ENCODE results near the gene CYB5R2.

The CYB5R2 gene

GRCh38 chr11:7628660-7629059, 44.6 kb downstream of the CYB5R2 start:
- no peak overlapping the region for H3K4me3 ChIP-seq (ENCODE audit: low read depth, low read length)
- DNase-seq (ENCODE audit: low read depth, low spot score) = no peak
- TF ChIP-seq, protein P1, sequence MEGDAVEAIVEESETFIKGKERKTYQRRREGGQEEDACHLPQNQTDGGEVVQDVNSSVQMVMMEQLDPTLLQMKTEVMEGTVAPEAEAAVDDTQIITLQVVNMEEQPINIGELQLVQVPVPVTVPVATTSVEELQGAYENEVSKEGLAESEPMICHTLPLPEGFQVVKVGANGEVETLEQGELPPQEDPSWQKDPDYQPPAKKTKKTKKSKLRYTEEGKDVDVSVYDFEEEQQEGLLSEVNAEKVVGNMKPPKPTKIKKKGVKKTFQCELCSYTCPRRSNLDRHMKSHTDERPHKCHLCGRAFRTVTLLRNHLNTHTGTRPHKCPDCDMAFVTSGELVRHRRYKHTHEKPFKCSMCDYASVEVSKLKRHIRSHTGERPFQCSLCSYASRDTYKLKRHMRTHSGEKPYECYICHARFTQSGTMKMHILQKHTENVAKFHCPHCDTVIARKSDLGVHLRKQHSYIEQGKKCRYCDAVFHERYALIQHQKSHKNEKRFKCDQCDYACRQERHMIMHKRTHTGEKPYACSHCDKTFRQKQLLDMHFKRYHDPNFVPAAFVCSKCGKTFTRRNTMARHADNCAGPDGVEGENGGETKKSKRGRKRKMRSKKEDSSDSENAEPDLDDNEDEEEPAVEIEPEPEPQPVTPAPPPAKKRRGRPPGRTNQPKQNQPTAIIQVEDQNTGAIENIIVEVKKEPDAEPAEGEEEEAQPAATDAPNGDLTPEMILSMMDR (IDR thresholded peaks at IDR 0.05; ENCODE audit: low read depth, low read length) = no peak
- in situ Hi-C loops (cut with HindIII; ENCODE audit: low sequenced_read_pairs) = no loop called here

- TF ChIP-seq, protein P1 (IDR thresholded peaks at IDR 0.05; ENCODE audit: low read depth, low read length) = no peak
- DNase-seq (ENCODE audit: low read depth, low spot score) = no peak
- H3K4me3 ChIP-seq (ENCODE audit: low read depth, low read length) = no peak overlapping the region
- in situ Hi-C loops (cut with HindIII; ENCODE audit: low sequenced_read_pairs) = no loop called here
Observed at GRCh38 chr11:7622721-7623120, 50.6 kb downstream of the CYB5R2 start.

DNA sequence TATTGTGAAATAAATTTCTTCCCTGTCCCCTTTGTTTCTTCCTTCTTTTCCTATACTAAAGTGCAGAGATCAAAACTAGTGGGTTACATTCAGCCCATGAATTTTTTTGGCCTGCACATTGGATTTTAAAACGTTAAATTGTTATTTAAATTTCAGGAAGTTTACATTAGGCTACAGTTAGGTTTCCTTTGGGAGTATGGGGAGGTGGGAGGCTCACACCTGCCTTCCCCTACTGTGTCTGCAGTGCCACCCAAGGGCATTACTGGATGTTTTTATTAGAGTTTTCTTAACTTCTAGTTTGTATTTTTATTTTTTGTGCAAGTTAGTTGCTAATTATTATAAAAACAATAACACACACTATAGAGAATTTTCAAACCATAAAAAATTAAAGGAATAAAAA, 51.7 kb downstream of the CYB5R2 start:
- no peak overlapping the region for H3K4me3 ChIP-seq (ENCODE audit: low read depth, low read length)
- no peak for DNase-seq (ENCODE audit: low read depth, low spot score)
- in situ Hi-C loops (cut with HindIII; ENCODE audit: low sequenced_read_pairs) = no loop called here
- TF ChIP-seq, protein P1 (IDR thresholded peaks at IDR 0.05; ENCODE audit: low read depth, low read length) = no peak

DNA sequence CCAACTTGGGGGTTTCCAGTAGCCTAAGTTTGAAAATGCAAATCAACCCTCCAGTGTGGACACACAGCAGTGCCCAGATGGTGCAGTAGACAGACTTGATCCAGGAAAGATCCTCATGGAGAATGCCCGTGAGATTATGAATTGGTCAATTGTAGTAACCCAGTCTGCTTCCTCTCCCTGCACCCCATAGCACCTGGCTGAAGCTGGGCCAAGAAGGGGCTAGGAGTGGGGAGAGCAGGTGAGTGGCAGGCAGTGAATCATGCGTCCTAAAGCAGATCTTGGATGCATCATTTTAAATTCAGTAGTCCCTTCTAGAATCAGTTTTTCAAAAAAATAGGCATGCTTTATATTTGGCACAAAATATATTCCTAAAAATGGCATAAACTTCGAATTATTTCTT, 52.2 kb downstream of the CYB5R2 start:
- in situ Hi-C loops (cut with HindIII; ENCODE audit: low sequenced_read_pairs) = no loop called here
- DNase-seq (ENCODE audit: low read depth, low spot score) = no peak
- TF ChIP-seq, protein P1 (IDR thresholded peaks at IDR 0.05; ENCODE audit: low read depth, low read length) = no peak
- no peak overlapping the region for H3K4me3 ChIP-seq (ENCODE audit: low read depth, low read length)

DNA sequence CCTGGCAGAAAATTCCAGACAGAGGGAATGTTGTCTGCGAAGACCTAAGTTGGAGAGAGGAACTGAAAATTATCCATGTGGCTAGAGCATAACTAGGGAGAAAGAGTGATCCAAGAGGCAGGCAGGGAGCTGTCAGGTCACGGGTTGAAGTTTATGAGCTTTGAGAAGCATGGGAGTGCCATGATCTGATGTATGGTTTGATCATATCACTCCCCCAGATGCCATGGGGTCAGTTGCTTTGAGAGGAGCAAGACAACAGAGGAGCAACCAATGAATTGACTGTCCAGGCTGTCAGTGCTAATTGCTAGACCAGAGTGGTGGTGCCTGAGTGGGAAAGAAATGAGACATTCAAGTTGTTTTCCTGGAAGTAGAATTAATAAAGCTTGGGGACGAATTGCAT, 54.0 kb downstream of the CYB5R2 start:
- in situ Hi-C loops (cut with HindIII; ENCODE audit: low sequenced_read_pairs) = no loop called here
- no peak overlapping the region for H3K4me3 ChIP-seq (ENCODE audit: low read depth, low read length)
- DNase-seq (ENCODE audit: low read depth, low spot score) = no peak
- TF ChIP-seq, protein P1 (IDR thresholded peaks at IDR 0.05; ENCODE audit: low read depth, low read length) = no peak

DNA sequence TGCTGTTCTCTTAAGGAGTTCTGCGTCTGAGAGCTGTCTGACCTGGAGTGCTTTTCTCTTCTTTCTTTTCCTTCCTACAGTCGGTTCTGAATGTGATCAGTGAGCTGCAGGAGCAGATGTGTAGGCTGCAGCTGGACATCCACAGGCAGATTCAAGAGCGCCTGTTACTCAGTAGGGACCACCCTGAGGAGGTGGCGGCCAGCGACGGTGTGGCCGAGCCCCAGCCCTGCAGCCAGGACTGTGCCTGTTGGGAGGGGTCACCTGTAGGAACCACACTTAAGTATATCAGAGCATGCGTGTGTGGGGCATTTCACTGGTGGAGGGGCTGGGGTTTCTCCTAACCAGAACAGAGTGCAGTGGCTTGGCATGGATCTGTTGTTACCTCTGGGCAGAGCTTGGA, 56.3 kb downstream of the CYB5R2 start:
- TF ChIP-seq, protein P1 (IDR thresholded peaks at IDR 0.05; ENCODE audit: low read depth, low read length) = no peak
- H3K4me3 ChIP-seq (ENCODE audit: low read depth, low read length) = no peak overlapping the region
- DNase-seq (ENCODE audit: low read depth, low spot score) = no peak
- in situ Hi-C loops (cut with HindIII; ENCODE audit: low sequenced_read_pairs) = no loop called here
